ENCODE data around the gene FAM228A. TPM values are rescaled to one million over a fixed set of nuclear protein-coding genes. Genes with fewer than 3 reads are reported as not detected.

The FAM228A gene
- total RNA-seq, 3 donors from 2014 or later: 0.66 to 2.6 (median 0.88) TPM

- Histone ChIP-seq H3K4me3 (no peak overlapping the region), H3K4me1 (no peaks in the 10 kb centered on the region), H3K27ac (no peak overlapping the region), H3K27me3 (no peaks in the 10 kb centered on the region), H3K9me3 (no peaks in the 10 kb centered on the region), H3K36me3 (no peaks in the 10 kb centered on the region)
- DNase-seq (ENCODE audit: low spot score in 2 of 2): no peak
- TF ChIP-seq POLR2A (IDR thresholded peaks at IDR 0.05): no peak
- no peak for TF ChIP-seq POLR2AphosphoS5 (IDR thresholded peaks at IDR 0.05)
- TF ChIP-seq, protein P1, sequence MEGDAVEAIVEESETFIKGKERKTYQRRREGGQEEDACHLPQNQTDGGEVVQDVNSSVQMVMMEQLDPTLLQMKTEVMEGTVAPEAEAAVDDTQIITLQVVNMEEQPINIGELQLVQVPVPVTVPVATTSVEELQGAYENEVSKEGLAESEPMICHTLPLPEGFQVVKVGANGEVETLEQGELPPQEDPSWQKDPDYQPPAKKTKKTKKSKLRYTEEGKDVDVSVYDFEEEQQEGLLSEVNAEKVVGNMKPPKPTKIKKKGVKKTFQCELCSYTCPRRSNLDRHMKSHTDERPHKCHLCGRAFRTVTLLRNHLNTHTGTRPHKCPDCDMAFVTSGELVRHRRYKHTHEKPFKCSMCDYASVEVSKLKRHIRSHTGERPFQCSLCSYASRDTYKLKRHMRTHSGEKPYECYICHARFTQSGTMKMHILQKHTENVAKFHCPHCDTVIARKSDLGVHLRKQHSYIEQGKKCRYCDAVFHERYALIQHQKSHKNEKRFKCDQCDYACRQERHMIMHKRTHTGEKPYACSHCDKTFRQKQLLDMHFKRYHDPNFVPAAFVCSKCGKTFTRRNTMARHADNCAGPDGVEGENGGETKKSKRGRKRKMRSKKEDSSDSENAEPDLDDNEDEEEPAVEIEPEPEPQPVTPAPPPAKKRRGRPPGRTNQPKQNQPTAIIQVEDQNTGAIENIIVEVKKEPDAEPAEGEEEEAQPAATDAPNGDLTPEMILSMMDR (IDR thresholded peaks at IDR 0.05): no peak
- intact Hi-C loops (cut with DNase I; ENCODE audit: low total_unique reads): no loop called here
Measured at GRCh38 chr2:24199968-24200590, 25.2 kb downstream of the FAM228A start.

- Histone ChIP-seq H3K27me3 (no peaks in the 10 kb centered on the region), H3K27ac (no peak overlapping the region), H3K9me3 (no peaks in the 10 kb centered on the region), H3K36me3 (no peaks in the 10 kb centered on the region), H3K4me3 (no peak overlapping the region), H3K4me1 (no peaks in the 10 kb centered on the region)
- intact Hi-C loops (cut with DNase I; ENCODE audit: low total_unique reads): no loop called here
- DNase-seq (ENCODE audit: low spot score in 2 of 2): no peak
- TF ChIP-seq POLR2AphosphoS5 (IDR thresholded peaks at IDR 0.05): no peak
Measured at GRCh38 chr2:24200799-24201198, 25.9 kb downstream of the FAM228A start.

DNA sequence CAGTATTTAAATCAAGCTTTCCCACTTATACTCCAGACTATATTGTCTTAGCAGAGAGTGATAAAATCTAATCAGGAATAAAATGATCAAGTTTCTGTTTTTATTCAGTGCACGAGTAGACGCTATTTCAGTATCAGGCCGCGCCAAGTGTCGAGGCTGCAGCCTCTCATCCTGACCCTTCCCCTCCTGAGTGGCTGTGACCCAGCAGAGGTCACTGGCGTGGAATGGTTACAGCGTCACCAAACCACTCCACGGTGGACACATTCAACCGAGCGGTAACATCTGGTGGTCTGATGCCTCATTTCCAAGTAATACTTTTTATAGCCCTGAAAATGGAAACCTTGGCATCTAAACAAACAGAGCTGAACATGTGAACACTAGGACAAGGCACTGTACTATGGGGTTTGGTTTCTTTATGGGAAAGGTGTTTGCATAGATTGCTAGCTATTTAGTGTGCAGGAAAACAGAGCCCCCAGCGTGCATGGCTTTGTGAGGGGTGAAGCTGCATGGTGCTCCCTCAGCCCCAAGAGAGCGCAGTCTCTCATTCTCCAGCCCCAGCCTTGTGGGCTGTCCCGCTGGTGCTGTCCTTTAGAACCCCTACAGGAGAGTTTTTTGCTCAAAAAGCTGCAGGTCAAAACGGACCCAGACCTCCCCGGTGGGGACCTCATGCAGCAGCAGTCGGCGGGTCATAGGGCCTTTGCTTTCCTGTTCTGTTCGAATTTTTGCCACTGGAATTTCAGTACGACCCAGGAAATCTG is 28.4 kb downstream of the FAM228A start:
- Histone ChIP-seq H3K4me1 (no peaks in the 10 kb centered on the region), H3K27ac (no peak overlapping the region), H3K4me3 (no peak overlapping the region), H3K9me3 (no peaks in the 10 kb centered on the region), H3K27me3 (no peaks in the 10 kb centered on the region), H3K36me3 (peaks cover 2% of the 10 kb centered on the region)
- intact Hi-C loops (cut with DNase I; ENCODE audit: low total_unique reads): no loop called here
- TF ChIP-seq POLR2AphosphoS5 (IDR thresholded peaks at IDR 0.05) (no peak), POLR2A (IDR thresholded peaks at IDR 0.05) (no peak)
- TF ChIP-seq, protein P1 (IDR thresholded peaks at IDR 0.05): no peak
- DNase-seq (ENCODE audit: low spot score in 2 of 2): no peak

DNA sequence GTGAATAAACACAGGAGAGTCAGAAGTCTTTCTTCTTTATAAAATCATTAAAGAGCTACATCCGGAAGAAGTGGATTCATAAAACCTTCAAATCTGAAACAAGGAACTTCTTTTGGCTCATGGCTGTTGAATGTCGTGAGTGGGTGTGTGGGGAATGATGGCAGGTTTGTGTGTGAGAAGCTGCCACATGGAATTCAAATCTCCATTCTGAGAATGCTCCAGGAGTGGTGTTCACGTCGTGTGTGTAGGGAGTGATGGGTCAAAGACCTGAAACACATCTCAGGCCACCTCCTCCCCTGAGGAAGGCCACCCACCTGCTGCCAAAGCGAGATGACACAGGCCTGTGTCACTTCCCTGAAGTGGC is 28.9 kb downstream of the FAM228A start:
- TF ChIP-seq, protein P1 (IDR thresholded peaks at IDR 0.05): no peak
- TF ChIP-seq POLR2A (IDR thresholded peaks at IDR 0.05): no peak
- intact Hi-C loops (cut with DNase I; ENCODE audit: low total_unique reads): no loop called here
- Histone ChIP-seq H3K27me3 (no peaks in the 10 kb centered on the region), H3K27ac (no peak overlapping the region), H3K4me3 (no peak overlapping the region), H3K36me3 (peaks cover 7% of the 10 kb centered on the region), H3K4me1 (no peaks in the 10 kb centered on the region), H3K9me3 (no peaks in the 10 kb centered on the region)
- no peak for DNase-seq (ENCODE audit: low spot score in 2 of 2)

- H3K27ac ChIP-seq: no peak overlapping the region
- H3K27me3 ChIP-seq: no peaks in the 10 kb centered on the region
- no peaks in the 10 kb centered on the region for H3K9me3 ChIP-seq
- intact Hi-C loops (cut with DNase I; ENCODE audit: low total_unique reads): no loop called here
- H3K4me1 ChIP-seq: no peaks in the 10 kb centered on the region
- H3K36me3 ChIP-seq: peaks cover 15% of the 10 kb centered on the region
- TF ChIP-seq POLR2A (IDR thresholded peaks at IDR 0.05): no peak
- TF ChIP-seq POLR2AphosphoS5 (IDR thresholded peaks at IDR 0.05): no peak
- TF ChIP-seq, protein P1 (IDR thresholded peaks at IDR 0.05): no peak
- DNase-seq (ENCODE audit: low spot score in 2 of 2): no peak
- no peak overlapping the region for H3K4me3 ChIP-seq
Measured at GRCh38 chr2:24204505-24204904, 29.7 kb downstream of the FAM228A start.
